ENCODE results near the gene EI24.

DNA sequence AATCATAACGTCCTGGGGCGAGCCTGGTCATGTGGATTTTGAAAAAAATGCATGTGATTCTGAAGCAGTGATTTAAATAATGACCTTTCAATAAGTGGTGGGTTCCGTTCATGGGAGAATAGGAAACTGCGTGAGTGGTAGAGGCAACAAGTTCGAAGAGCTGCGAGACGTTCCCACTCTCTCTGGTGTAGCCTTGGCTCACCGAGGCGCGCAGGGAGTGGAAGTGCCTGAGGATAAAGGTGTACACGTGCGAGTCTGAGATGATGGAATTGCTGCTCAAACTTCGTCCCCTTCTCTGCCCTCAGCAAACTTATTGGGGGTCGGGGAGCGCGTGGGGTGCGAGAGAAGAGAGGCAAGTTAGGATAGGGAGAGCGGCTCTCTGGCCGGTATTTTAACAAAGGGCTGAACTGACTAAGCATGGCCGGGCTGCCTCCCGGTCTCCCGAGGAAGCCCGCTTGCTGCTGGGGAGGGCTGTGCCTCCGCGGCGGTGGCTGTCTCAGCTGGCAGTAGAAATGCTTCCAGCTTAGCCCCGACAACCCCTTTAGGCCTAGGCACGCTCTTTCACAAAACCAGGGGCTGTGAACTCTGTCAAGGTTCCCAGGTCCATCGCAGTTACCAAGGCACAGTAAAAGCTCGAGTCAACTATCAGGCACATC is 22.5 kb downstream of the EI24 start:
- TF ChIP-seq, protein P1, sequence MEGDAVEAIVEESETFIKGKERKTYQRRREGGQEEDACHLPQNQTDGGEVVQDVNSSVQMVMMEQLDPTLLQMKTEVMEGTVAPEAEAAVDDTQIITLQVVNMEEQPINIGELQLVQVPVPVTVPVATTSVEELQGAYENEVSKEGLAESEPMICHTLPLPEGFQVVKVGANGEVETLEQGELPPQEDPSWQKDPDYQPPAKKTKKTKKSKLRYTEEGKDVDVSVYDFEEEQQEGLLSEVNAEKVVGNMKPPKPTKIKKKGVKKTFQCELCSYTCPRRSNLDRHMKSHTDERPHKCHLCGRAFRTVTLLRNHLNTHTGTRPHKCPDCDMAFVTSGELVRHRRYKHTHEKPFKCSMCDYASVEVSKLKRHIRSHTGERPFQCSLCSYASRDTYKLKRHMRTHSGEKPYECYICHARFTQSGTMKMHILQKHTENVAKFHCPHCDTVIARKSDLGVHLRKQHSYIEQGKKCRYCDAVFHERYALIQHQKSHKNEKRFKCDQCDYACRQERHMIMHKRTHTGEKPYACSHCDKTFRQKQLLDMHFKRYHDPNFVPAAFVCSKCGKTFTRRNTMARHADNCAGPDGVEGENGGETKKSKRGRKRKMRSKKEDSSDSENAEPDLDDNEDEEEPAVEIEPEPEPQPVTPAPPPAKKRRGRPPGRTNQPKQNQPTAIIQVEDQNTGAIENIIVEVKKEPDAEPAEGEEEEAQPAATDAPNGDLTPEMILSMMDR (IDR thresholded peaks at IDR 0.05; ENCODE audit: insufficient read depth, low read depth, low read length): no peak
- no peak for TF ChIP-seq EZH2 (IDR thresholded peaks at IDR 0.05; ENCODE audit: insufficient read depth, low read length)

Data from astrocyte (in vitro differentiated cells and primary cell).